Nephron (organoid): ENCODE data around the gene MRPL40.

Experiments
- H3K27ac Mint-ChIP-seq, 3 experiments: 2 replicates each; pipeline ENCODE4 v1.8.0; 2020; ENCODE audit warnings: mixed read lengths in 3 of 3, mild to moderate bottlenecking in 2 of 3, moderate library complexity in 1 of 3
- H3K27me3 Mint-ChIP-seq: 2 replicates; pipeline ENCODE4 v1.8.0; 2021; ENCODE audit warnings: low read depth, mild to moderate bottlenecking, moderate library complexity, mixed read lengths
- H3K36me3 Mint-ChIP-seq: 2 replicates; pipeline ENCODE4 v1.8.0; 2020; ENCODE audit warnings: low read depth, mixed read lengths
- H3K4me1 Mint-ChIP-seq: 2 replicates; pipeline ENCODE4 v1.8.0; 2020; ENCODE audit warnings: mixed read lengths
- H3K4me3 Mint-ChIP-seq, 3 experiments: 2 replicates each; pipeline ENCODE4 v1.8.0; 2020; ENCODE audit warnings: mild to moderate bottlenecking in 3 of 3, mixed read lengths in 3 of 3, moderate library complexity in 2 of 3
- H3K9me3 Mint-ChIP-seq: 2 replicates; pipeline ENCODE4 v1.8.0; 2020; ENCODE audit warnings: mixed read lengths
- TF ChIP-seq, protein P1 (sequence below), 3 experiments: fragments of 200-600 bp; sonication (generic); IDR thresholded peaks; one replicate each; pipeline ENCODE4 v1.5.0; 2021; ENCODE audit warnings: antibody characterized with exemption in 3 of 3; ENCODE audit not compliant: unreplicated experiment in 3 of 3

The MRPL40 gene

DNA sequence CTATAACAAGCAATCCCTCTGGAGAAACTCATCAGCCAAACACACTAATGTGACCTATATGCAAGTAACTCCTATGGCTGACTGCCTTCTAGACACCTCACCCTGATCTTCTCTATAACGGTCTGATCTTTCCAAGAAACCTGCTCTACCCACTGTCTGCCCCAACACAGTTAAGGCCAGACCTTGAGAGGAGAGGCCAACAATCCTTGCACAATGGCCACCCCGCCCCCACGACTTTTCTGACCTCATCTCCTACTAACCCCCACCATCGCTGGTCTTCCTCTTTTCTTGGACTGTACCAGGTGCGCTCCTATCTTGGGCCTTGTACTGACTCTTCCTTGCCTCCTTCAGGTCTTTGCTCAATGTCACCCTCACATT is 13.3 kb upstream of the MRPL40 start:
- H3K27me3 Mint-ChIP-seq = no peaks in the 10 kb centered on the region
- H3K27ac Mint-ChIP-seq = no peak overlapping the region
- peaks cover 23% of the 10 kb centered on the region for H3K36me3 Mint-ChIP-seq
- H3K9me3 Mint-ChIP-seq = peaks cover 4% of the 10 kb centered on the region
- TF ChIP-seq, protein P1, sequence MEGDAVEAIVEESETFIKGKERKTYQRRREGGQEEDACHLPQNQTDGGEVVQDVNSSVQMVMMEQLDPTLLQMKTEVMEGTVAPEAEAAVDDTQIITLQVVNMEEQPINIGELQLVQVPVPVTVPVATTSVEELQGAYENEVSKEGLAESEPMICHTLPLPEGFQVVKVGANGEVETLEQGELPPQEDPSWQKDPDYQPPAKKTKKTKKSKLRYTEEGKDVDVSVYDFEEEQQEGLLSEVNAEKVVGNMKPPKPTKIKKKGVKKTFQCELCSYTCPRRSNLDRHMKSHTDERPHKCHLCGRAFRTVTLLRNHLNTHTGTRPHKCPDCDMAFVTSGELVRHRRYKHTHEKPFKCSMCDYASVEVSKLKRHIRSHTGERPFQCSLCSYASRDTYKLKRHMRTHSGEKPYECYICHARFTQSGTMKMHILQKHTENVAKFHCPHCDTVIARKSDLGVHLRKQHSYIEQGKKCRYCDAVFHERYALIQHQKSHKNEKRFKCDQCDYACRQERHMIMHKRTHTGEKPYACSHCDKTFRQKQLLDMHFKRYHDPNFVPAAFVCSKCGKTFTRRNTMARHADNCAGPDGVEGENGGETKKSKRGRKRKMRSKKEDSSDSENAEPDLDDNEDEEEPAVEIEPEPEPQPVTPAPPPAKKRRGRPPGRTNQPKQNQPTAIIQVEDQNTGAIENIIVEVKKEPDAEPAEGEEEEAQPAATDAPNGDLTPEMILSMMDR (IDR thresholded peaks at IDR 0.05; ENCODE audit: unreplicated experiment in 3 of 3) = no peak
- H3K4me3 Mint-ChIP-seq = no peak overlapping the region
- peaks cover 15% of the 10 kb centered on the region for H3K4me1 Mint-ChIP-seq

DNA sequence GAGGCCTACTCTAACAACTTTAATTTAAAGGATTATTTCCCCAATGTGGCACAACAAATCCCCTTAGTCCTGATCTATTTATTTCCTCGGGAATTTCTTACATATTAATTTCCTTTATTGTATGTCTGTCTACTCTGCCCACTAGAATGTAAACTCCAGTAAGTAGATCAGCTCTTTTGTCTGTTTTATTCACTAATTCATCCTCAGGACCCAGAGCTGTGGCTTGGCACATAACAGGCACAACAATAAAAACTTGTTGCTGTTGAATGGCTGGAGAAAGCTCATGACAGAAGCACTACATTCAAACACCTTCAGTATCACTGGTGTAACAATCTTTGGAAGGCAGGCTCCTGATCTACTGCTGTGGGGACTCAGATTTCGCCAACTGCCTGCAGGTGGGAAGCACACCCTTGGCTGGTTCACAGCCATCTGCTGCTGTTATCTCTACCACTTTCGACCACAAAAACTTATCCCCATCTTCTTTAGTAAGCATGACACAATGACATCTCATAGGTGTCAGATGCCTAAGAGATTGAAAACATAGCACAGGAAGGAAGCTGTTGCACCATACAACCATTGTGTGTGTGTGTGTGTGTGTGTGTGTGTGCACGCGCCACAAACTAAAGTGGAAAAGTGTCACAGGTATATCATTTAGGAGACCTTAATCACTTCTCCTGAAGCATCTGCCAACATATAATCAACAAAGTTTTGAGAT is 12.7 kb upstream of the MRPL40 start:
- TF ChIP-seq, protein P1 (IDR thresholded peaks at IDR 0.05; ENCODE audit: unreplicated experiment in 3 of 3) = no peak
- H3K4me3 Mint-ChIP-seq = no peak overlapping the region
- peaks cover 23% of the 10 kb centered on the region for H3K36me3 Mint-ChIP-seq
- H3K27me3 Mint-ChIP-seq = no peaks in the 10 kb centered on the region
- peaks cover 15% of the 10 kb centered on the region for H3K4me1 Mint-ChIP-seq
- H3K27ac Mint-ChIP-seq = no peak overlapping the region
- H3K9me3 Mint-ChIP-seq = peaks cover 4% of the 10 kb centered on the region

DNA sequence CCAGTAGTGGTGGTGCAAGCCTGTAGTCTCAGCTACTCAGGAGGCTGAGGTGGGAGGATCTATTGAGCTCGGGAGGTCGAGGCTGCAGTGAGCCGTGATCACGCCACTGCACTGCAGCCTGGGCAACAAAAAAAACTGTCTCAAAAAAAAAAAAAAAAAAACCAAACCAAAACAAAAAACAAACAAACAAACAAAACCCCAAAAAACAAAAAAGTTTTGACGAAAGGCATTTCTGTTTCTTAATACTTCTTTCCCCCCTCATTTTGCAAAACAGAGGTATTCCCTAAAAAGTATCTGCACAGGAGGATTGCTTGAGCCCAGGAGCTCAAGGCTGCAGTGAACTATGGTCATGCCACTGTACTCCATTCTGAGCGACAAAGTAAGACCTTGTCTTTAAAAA is 12.0 kb upstream of the MRPL40 start:
- Mint-ChIP-seq H3K9me3 (peaks cover 4% of the 10 kb centered on the region), H3K27ac (no peak overlapping the region), H3K4me1 (peaks cover 15% of the 10 kb centered on the region), H3K36me3 (peaks cover 23% of the 10 kb centered on the region), H3K4me3 (no peak overlapping the region), H3K27me3 (no peaks in the 10 kb centered on the region)
- TF ChIP-seq, protein P1 (IDR thresholded peaks at IDR 0.05; ENCODE audit: unreplicated experiment in 3 of 3) = no peak

DNA sequence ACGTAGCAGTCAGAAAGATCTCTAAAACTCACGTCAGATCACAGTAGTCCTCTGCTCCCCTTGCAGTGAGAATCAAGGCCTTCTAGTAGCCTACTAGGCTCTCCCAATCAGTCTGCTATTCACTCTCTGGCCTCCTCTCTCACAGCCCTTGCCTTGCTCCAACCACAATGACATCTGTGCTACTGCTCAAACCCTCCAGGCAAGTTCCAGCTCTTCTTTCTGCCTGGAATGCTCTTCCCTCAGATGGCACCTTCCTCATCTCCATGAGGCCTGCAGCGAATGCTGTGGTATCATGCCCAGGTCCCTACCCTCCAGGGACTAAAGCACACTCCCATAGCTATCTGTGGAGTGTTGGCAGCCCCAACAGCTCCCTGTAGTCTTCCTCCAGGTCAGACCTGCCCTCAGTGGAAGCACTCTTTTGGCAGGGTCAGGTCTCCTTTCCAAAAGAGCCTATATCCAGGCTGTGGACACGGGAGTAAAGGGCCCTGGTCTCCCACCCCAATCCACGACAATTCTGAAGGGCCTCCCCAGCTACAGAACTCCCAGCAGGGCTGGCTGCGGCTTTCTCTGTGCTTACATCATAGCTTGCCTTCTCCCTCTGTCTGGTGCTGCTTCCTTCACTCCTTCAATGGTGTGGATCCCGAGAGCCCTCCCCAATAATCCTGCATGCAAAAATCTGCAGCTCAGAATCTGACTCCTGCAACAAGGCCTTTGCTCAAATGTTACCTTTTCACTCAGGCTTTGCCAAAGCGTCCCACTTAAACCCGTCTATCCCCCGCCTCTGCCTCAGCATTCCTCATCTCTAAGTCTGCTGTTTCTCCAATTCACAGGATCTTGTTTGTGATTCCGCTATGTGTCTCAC is 9.7 kb upstream of the MRPL40 start:
- H3K9me3 Mint-ChIP-seq = no peaks in the 10 kb centered on the region
- H3K27ac Mint-ChIP-seq = no peak overlapping the region
- peaks cover 8% of the 10 kb centered on the region for H3K36me3 Mint-ChIP-seq
- H3K4me1 Mint-ChIP-seq = peaks cover 15% of the 10 kb centered on the region
- TF ChIP-seq, protein P1 (IDR thresholded peaks at IDR 0.05; ENCODE audit: unreplicated experiment in 3 of 3) = no peak
- H3K27me3 Mint-ChIP-seq = no peaks in the 10 kb centered on the region
- H3K4me3 Mint-ChIP-seq = no peak overlapping the region

DNA sequence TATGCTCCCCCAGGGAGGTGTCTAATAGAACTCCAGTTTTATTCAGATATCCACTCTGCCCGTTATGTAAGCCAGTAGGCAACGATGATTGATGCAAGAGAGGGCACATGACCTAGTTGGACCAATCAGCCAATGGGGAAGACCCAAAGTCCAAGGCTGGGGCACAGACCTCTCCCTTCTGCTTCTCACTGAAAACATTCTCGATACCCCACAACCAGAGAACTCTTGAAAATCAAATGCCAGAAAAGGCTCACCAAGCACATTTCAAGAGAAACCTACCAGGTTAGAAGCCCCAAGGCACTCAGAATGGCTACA is 8.2 kb upstream of the MRPL40 start:
- Mint-ChIP-seq H3K4me1 (peaks cover 15% of the 10 kb centered on the region), H3K27me3 (no peaks in the 10 kb centered on the region), H3K9me3 (no peaks in the 10 kb centered on the region), H3K27ac (no peak overlapping the region), H3K4me3 (no peak overlapping the region), H3K36me3 (peaks cover 3% of the 10 kb centered on the region)
- TF ChIP-seq, protein P1 (IDR thresholded peaks at IDR 0.05; ENCODE audit: unreplicated experiment in 3 of 3) = no peak
